GM21423 (cell line): ENCODE results near the gene MED22.
"Not testable (repeated sequence)": the region's sequence is repeated elsewhere in the genome, so short reads cannot be mapped to it uniquely, and the experiment has no call there.

Experiments
- ATAC-seq: cut with Tn5 transposase; IDR thresholded peaks from one replicate; pipeline ENCODE4 v1.9.1; 2021; ENCODE audit warnings: mild to moderate bottlenecking, moderate library complexity; ENCODE audit not compliant: unreplicated experiment

Gene MED22

GRCh38 chr9:133377280-133377679, 29.3 kb upstream of the MED22 start:
- ATAC-seq = not testable (repeated sequence)

DNA sequence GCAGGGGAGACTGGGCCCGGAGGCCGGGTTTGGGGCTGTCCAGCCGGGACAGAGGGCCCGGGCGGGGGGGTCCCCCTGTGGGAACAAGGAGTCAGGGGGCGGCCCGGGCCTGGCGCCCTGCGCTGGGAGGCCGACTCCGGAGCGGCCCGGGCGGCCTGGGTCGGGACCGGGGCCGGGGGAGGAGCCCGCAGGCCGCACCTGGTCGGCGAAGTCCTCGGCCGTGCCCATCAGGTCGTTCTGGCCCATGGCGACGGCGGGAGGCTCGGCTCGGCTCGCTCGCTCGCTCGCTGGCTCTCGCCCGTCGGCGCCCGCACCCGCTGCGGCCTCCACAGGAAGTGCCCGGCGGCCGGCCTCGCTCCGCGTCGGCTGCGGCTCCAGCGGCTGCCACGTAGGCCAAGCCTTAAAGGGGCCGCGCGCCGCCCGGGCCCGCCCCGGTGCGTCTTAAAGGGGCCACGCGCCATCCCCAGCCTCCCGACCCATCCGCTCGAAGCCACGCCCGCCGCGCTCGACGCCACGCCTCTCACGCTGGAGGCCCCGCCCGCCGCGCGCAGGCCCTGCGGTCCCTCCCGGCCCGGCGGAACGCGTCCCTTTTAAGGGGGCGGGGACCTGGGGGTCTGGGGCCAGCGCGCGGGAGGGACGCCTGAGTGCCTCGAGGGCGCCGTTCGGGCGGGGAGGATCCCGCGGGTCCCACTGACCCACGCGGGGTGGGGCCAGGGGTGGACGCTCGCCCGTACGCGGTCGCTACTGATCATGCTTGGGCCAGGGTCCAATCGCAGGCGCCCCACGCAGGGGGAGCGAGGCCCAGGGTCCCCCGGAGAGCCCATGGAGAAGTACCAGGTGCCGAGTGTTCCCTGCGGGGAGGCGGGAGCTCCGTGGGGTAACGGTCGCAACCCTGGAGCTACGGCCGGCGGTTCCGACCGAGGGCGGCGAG, 28.1 kb upstream of the MED22 start, which contains the start of the genes STKLD1 and SURF4:
STKLD1 (plus strand) TSS at position 643 of the 931 bp plus-strand sequence; CDS start at position 751, 108 bp downstream.
SURF4 (minus strand) TSS at position 337 of the 931 bp plus-strand sequence; CDS start at position 246, 91 bp downstream.
- ATAC-seq = peak; percentile 88

DNA sequence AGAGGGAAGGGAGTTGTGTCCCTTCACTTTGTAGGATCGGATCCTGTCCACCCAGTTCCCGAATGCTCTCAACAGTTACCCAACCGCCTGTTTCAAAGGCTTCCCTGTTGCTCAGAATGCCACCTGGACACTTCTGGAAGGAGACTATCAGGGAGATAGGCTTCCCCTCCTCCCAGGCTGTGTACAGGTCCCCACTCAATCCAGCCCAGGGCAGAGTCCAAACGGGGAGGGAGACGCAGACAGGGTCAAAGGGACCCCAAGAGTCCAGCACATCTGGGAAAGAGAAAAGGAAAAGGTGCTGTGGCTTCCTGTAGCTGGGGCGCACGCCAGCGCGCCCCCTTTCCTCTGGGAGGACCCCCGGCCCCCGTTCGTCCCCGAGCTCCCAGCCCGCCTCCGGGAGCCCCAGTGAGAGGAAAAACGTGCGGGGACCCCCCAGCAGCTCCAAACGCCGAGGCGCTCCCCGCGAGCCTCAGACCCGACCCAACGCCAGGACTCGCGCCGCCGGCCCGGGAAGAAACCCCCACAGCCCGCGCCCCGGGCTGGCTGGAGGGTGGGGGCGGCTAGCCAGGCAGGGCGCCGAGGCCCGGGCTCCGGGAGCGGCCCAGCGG, 27.3 kb upstream of the MED22 start:
- peak; percentile 7 for ATAC-seq

- ATAC-seq = no peak
These were observed 26.7 kb upstream of the MED22 start for GRCh38 chr9:133374612-133375115.

GRCh38 chr9:133372144-133372543, 24.2 kb upstream of the MED22 start:
- ATAC-seq = no peak

- ATAC-seq = no peak
These were observed 23.4 kb upstream of the MED22 start for GRCh38 chr9:133371261-133371711.

DNA sequence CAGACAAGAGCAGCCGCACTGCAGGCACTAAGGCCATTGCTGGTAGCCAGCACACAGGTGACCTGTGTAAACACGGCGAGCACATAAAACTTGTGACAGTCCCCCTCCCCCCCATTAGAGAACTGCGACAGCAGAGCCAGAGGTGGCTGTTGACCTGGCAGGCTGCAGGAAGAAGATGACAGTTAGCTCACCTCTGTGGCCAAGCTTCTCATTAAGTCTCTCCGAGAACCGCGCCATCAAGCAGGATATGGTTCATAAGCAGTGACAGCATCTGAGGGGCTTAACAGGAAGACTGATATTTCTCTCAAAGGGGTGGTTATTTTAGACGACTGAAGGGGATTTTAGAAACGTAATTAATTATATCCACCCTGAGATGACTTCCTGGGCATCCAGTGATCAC, 22.8 kb upstream of the MED22 start:
- ATAC-seq = no peak

- ATAC-seq = no peak
These were observed 22.0 kb upstream of the MED22 start for GRCh38 chr9:133369933-133370332.

DNA sequence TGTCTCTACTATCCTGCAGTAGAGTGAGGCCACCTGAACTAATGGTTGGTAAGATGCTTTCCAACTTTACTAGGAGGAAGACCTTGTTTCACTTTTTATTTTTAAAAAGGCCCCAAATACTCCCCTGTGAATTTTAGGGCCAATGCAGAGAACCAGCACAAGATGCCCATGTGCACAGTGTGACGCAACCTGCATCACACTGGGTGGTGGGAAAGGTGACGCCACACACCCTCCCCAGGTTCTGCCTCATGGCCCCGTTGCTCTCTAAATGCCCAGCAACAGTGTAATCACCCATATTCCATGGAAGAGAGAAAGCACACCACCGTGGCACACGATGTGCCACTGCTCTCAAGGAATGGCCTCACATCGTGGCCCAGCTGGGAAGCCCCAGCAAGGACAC, 21.5 kb upstream of the MED22 start:
- no peak for ATAC-seq

GRCh38 chr9:133368249-133368881, 20.4 kb upstream of the MED22 start:
- no peak for ATAC-seq

- no peak for ATAC-seq
These were observed 19.8 kb upstream of the MED22 start for GRCh38 chr9:133367778-133368177.

GRCh38 chr9:133367221-133367620, 19.3 kb upstream of the MED22 start:
- ATAC-seq = no peak

GRCh38 chr9:133366435-133366834, 18.5 kb upstream of the MED22 start:
- no peak for ATAC-seq

- ATAC-seq = no peak
These were observed 14.6 kb upstream of the MED22 start for GRCh38 chr9:133362359-133363044.

DNA sequence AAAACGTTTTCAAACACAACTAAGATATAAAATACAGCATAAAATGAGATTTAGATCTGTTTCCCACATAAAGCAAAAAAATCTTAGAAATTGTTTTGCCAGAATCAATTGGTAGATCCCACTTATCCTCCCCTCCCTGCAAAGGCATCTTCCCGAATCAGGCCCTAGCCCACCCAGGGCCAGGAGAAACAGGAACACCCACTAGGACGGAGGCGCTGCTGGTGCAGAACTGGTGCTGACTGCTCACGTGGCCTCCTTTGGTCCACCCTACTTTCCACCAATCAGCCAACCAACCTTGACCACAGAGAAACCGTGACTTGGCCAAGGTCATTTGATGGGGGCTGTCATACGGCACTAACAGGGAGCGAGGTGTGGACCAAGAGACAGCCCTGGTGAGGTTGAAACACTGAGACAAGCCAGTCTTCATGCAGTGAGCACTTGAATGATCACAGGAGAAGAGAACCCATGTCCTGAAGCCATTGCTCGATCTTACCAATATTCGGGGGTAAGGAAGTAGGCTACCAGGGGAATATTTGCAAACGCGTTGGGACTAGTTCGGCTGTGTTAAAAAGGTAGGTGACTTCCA, 13.7 kb upstream of the MED22 start:
- ATAC-seq = no peak

DNA sequence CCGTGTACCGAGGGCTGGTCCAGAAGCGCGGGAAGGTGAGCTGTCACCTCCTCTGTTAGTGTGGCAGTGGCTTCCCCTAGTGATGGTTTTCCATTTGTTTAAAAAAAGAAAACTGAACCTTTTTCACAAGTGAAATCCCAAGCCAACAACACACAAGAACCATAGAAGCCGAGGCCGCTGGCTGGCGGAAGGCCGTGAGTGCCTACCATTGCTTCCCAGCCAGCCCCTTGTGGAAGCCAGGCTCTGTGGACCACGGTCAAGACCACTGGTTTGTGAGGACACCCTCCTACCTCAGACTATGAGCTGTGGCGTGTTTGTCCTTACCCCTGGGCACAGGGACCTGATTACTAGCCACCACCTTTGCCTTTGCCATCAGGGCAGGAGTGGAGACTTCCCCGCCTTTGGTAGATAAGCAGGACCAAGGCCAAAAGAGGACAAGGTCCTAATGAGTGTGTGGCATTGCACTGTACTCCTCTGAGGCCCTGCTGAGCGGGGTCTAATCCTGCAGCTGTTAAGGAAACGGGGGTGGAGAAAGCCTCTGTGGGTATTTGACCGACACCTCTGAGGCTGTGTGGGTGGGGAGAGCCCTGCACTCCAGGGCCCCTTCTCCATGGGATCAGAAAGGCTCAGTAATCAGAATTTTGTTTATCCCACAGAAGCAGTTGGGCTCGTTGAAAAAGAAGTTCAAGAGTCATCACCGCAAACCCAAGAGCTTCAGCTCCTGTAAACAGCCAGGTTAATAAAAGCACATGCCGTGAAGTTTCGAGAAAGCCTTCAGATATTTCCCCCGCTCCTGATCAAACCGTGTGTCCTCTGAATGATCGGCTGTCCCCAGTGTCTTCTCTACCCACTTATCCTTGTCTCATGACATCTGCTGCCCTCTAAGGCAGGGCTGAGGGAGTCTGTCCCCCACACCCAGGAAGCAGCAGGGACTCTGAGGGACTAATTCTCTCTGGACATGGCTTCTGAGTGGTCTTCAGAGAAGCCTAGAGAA, 12.8 kb upstream of the MED22 start:
- ATAC-seq = no peak

DNA sequence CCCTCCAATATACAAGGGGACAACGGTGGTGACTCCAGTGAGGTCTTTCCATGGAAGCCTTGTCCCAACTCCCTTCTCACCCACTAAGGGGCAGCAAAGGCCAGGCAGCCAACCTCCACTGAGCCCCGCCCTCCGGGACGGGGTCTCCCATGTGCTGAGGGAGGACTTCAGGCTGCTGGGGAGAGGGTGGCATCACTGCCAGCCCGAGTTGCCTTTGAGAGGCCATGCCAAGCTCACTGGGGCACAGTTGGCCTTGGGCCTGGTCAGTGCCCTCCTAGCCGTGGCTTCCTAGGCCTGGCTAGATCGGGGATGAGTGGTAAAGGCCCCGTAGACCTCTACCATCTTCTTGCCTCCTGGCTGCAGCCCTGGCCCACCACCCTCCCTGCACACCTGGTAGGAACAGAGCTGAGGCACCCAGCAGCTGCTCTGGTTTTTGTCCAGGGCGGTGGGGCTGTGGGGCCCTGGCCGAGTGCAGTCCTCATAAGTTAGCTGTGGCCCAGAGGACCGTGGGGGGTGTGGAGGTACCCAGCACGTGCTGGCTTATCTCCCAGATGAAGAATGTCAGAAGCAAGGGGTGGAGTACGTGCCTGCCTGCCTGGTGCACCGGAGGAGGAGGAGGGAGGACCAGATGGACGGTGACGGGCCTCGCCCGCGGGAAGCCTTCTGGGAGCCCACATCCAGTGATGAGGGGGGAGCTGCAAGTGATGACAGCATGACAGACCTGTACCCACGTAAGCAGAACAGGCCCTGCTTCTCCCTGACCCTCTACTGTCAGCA, 11.7 kb upstream of the MED22 start:
- ATAC-seq = no peak

- ATAC-seq = no peak
These were observed 9.7 kb upstream of the MED22 start for GRCh38 chr9:133357656-133358055.
